SHP77 treated with DMSO at 0.1 percent for 48 hours (cell line): ENCODE measurements around the gene TMEM238.
"Not testable (repeated sequence)": the region's sequence is repeated elsewhere in the genome, so short reads cannot be mapped to it uniquely, and the experiment has no call there.

ENCODE experiments used
- DNase-seq: peaks from one replicate; lab custom pipeline; 2025; lab: John Stamatoyannopoulos, UW

TMEM238 gene

GRCh38 chr19:55384131-55384919 lies at the start of gene TMEM238:
TSS of gene TMEM238 (minus strand) at chr19:55384292. CDS start at chr19:55384259, 33 bp downstream.
- DNase-seq = no peak

GRCh38 chr19:55433292-55433691 lies 49.2 kb upstream of the TMEM238 start:
- no peak for DNase-seq

GRCh38 chr19:55432241-55432959 lies 48.3 kb upstream of the TMEM238 start:
- no peak for DNase-seq

- DNase-seq = no peak
Measured at GRCh38 chr19:55431183-55431582, 47.1 kb upstream of the TMEM238 start.

GRCh38 chr19:55426042-55426441 lies 42.0 kb upstream of the TMEM238 start:
- no peak for DNase-seq

GRCh38 chr19:55424518-55424917 lies 40.4 kb upstream of the TMEM238 start:
- no peak for DNase-seq

GRCh38 chr19:55423225-55424005 lies 39.3 kb upstream of the TMEM238 start:
- DNase-seq = no peak

- not testable (repeated sequence) for DNase-seq
Measured at GRCh38 chr19:55421281-55421680, 37.2 kb upstream of the TMEM238 start.

- no peak for DNase-seq
Measured at GRCh38 chr19:55419624-55420236, 35.6 kb upstream of the TMEM238 start.

- DNase-seq = no peak
Measured at GRCh38 chr19:55419103-55419502, 35.0 kb upstream of the TMEM238 start.

- no peak for DNase-seq
Measured at GRCh38 chr19:55418185-55418584, 34.1 kb upstream of the TMEM238 start.

GRCh38 chr19:55410168-55410567 lies 26.1 kb upstream of the TMEM238 start:
- no peak for DNase-seq

- DNase-seq = not testable (repeated sequence)
Measured at GRCh38 chr19:55409179-55409578, 25.1 kb upstream of the TMEM238 start.

- DNase-seq = no peak
Measured at GRCh38 chr19:55408533-55408872, 24.4 kb upstream of the TMEM238 start.

GRCh38 chr19:55407800-55408532 lies 23.9 kb upstream of the TMEM238 start:
- DNase-seq = peak; percentile 97

GRCh38 chr19:55407550-55407799 lies 23.4 kb upstream of the TMEM238 start, which contains the start of gene UBE2S:
TSS of gene UBE2S (minus strand) at chr19:55407788. CDS start at chr19:55407589, 199 bp downstream.
- DNase-seq = not testable (repeated sequence)

GRCh38 chr19:55406826-55407549 lies 22.9 kb upstream of the TMEM238 start:
- DNase-seq = no peak

GRCh38 chr19:55406091-55406825 lies 22.2 kb upstream of the TMEM238 start:
- no peak for DNase-seq

- no peak for DNase-seq
Measured at GRCh38 chr19:55405638-55406037, 21.5 kb upstream of the TMEM238 start.

- DNase-seq = no peak
Measured at GRCh38 chr19:55402509-55402908, 18.4 kb upstream of the TMEM238 start.
